Measurements from ENCODE around the gene MUCL3.

GRCh38 chr6:30894381-30894780, 46.4 kb upstream of the MUCL3 start:
- TF ChIP-seq CTCF (IDR thresholded peaks at IDR 0.05), result no peak
- TF ChIP-seq POLR2A (IDR thresholded peaks at IDR 0.05), result no peak
